HepG2 (cell line): ENCODE data around the gene PELI3. TPM values are rescaled to one million over a fixed set of nuclear protein-coding genes. Genes with fewer than 3 reads are reported as not detected.

Source experiments
- ATF2 ChIP-seq: sonication (generic); formaldehyde crosslinking; IDR thresholded peaks from 2 replicates; pipeline ENCODE4 v1.4.0; 2020; ENCODE audit warnings: missing genetic modification reagents
- BRCA1 ChIP-seq: sonication (generic); formaldehyde crosslinking; IDR thresholded peaks from 2 replicates; pipeline ENCODE4 v1.4.0; 2020; ENCODE audit warnings: missing genetic modification reagents
- FOXJ3 ChIP-seq: sonication (generic); formaldehyde crosslinking; IDR thresholded peaks from 2 replicates; pipeline ENCODE4 v1.4.0; 2020; ENCODE audit warnings: missing genetic modification reagents, mild to moderate bottlenecking, borderline replicate concordance
- IRF9 ChIP-seq: sonication (generic); formaldehyde crosslinking; IDR thresholded peaks from 2 replicates; pipeline ENCODE4 v1.8.0; 2022; ENCODE audit warnings: missing genetic modification reagents, mild to moderate bottlenecking, borderline replicate concordance
- MIXL1 ChIP-seq: IDR thresholded peaks from 2 replicates; pipeline ENCODE4 v1.6.1; 2016
- PRDM4 ChIP-seq: sonication (generic); formaldehyde crosslinking; IDR thresholded peaks from 2 replicates; pipeline ENCODE4 v1.9.0; 2021; ENCODE audit warnings: missing genetic modification reagents, borderline replicate concordance
- SRY ChIP-seq: sonication (generic); formaldehyde crosslinking; IDR thresholded peaks from 2 replicates; pipeline ENCODE4 v1.8.0; 2022; ENCODE audit warnings: mild to moderate bottlenecking, missing genetic modification reagents
- TSC22D2 ChIP-seq: sonication (generic); formaldehyde crosslinking; IDR thresholded peaks from 2 replicates; pipeline ENCODE4 v1.5.1; 2020; ENCODE audit warnings: missing genetic modification reagents, mild to moderate bottlenecking, borderline replicate concordance
- ZFP90 ChIP-seq: sonication (generic); formaldehyde crosslinking; IDR thresholded peaks from 2 replicates; pipeline ENCODE4 v1.8.0; 2022; ENCODE audit warnings: missing genetic modification reagents, mild to moderate bottlenecking, inconsistent platforms, borderline replicate concordance
- ZMAT5 ChIP-seq: sonication (generic); formaldehyde crosslinking; IDR thresholded peaks from 2 replicates; pipeline ENCODE4 v1.5.0; 2020; ENCODE audit warnings: mild to moderate bottlenecking, low read depth, missing genetic modification reagents, borderline replicate concordance
- ZNF17 ChIP-seq: sonication (generic); formaldehyde crosslinking; IDR thresholded peaks from 2 replicates; pipeline ENCODE4 v1.5.0; 2020; ENCODE audit warnings: mild to moderate bottlenecking, missing genetic modification reagents
- ZNF18 ChIP-seq: sonication (generic); formaldehyde crosslinking; IDR thresholded peaks from 2 replicates; pipeline ENCODE4 v1.8.0; 2022; ENCODE audit warnings: mild to moderate bottlenecking, missing genetic modification reagents; ENCODE audit not compliant: insufficient replicate concordance
- ZNF260 ChIP-seq: sonication (generic); formaldehyde crosslinking; IDR thresholded peaks from 2 replicates; pipeline ENCODE4 v1.4.0; 2020; ENCODE audit warnings: missing genetic modification reagents, low read depth, mild to moderate bottlenecking, borderline replicate concordance
- ZNF331 ChIP-seq: sonication (generic); formaldehyde crosslinking; IDR thresholded peaks from 2 replicates; pipeline ENCODE4 v1.4.0; 2020; ENCODE audit warnings: missing genetic modification reagents
- ZNF496 ChIP-seq: sonication (generic); formaldehyde crosslinking; IDR thresholded peaks from 2 replicates; pipeline ENCODE4 v1.8.1; 2023; ENCODE audit warnings: mild to moderate bottlenecking, moderate library complexity, missing genetic modification reagents; ENCODE audit not compliant: insufficient replicate concordance
- ZNF557 ChIP-seq: sonication (generic); formaldehyde crosslinking; IDR thresholded peaks from 2 replicates; pipeline ENCODE4 v1.4.0; 2020; ENCODE audit warnings: missing genetic modification reagents
- ZNF615 ChIP-seq: sonication (generic); formaldehyde crosslinking; IDR thresholded peaks from 2 replicates; pipeline ENCODE4 v1.5.0; 2020; ENCODE audit warnings: mild to moderate bottlenecking, missing genetic modification reagents, borderline replicate concordance
- ZNF780A ChIP-seq: sonication (generic); formaldehyde crosslinking; IDR thresholded peaks from 2 replicates; pipeline ENCODE4 v1.8.0; 2022; ENCODE audit warnings: mild to moderate bottlenecking, missing genetic modification reagents, moderate library complexity
- polyA plus RNA-seq, 8 experiments: library from polyadenylated mRNA; depleted of rRNA in 3 of 8; stranded (reverse) in 7 of 8; unstranded in 1 of 8; fragments of >200 nt; fragmentation: Illumina TruSeq in 4 of 8; extraction: Trizol in 4 of 8; gene quantifications; 2 replicates each; pipeline versions ENCODE4 v1.2.1 to v1.2.3, GENCODE V29; 2011 to 2016; ENCODE audit warnings: low read depth in 4 of 8, missing spikeins in 1 of 8, mixed read lengths in 1 of 8; ENCODE audit not compliant: insufficient read depth in 1 of 8
- total RNA-seq, 5 experiments: library from RNA; depleted of rRNA; stranded (reverse); fragments of >200 nt; fragmentation: Illumina TruSeq; extraction: Trizol; gene quantifications; 2 replicates each; pipeline ENCODE4 v1.2.3, GENCODE V29; 2016; ENCODE audit warnings: low read depth in 1 of 5

Gene PELI3
- total and polyA plus RNA-seq, 2 of the 13 experiments (the other 11 are each of a cell fraction or from before 2014, with no cell fraction given): 2.0 to 4.0 TPM

- TF ChIP-seq ATF2 (CRISPR knock-in tag) (peak; percentile 59; the same call in 1 of the 2 replicates), SRY (peak; percentile 98), ZMAT5 (no peak), ZFP90 (CRISPR knock-in tag) (peak; percentile 54; the same call in 1 of the 2 replicates), TSC22D2 (CRISPR knock-in tag) (peak; percentile 98), ZNF496 (CRISPR knock-in tag) (no peak), ZNF615 (CRISPR knock-in tag) (no peak), ZNF331 (CRISPR knock-in tag) (peak; percentile 89; the same call in 1 of the 2 replicates), ZNF18 (CRISPR knock-in tag) (peak; percentile 81), ZNF17 (no peak), IRF9 (CRISPR knock-in tag) (0 out of 2 replicates have a peak, but pooled peaks have one; percentile 29), BRCA1 (CRISPR knock-in tag) (peak; percentile 98), ZNF260 (no peak), PRDM4 (peak; percentile 83; the same call in 1 of the 2 replicates), FOXJ3 (CRISPR knock-in tag) (no peak), ZNF780A (0 out of 2 replicates have a peak, but pooled peaks have one; percentile 76), MIXL1 (CRISPR knock-in tag) (0 out of 2 replicates have a peak, but pooled peaks have one; percentile 78), ZNF557 (CRISPR knock-in tag) (peak; percentile 92)
These were observed 48.3 kb upstream of the PELI3 start (continued) for GRCh38 chr11:66418168-66418985.
